Stimulated activated CD4-positive, alpha-beta T cell treated with anti-CD3 and anti-CD28 coated beads, Interleukin-2, amount 100 ng/mL, for 24 hours (primary cell): Measurements from ENCODE around the gene TSSK6.
A peak's percentile ranks its signal among the peaks of the same experiment; 100 is the strongest.

ENCODE experiments used
- DNase-seq, 2 donors: peaks; one replicate each; pipeline ENCODE4 v3.0.0-alpha.2; 2020

TSSK6 gene

GRCh38 chr19:19514881-19515641 lies at the start of gene TSSK6:
Gene TSSK6, minus strand, starts transcription at chr19:19515548. Its CDS starts 121 bp downstream, at chr19:19515427.
- DNase-seq: no peak

DNA sequence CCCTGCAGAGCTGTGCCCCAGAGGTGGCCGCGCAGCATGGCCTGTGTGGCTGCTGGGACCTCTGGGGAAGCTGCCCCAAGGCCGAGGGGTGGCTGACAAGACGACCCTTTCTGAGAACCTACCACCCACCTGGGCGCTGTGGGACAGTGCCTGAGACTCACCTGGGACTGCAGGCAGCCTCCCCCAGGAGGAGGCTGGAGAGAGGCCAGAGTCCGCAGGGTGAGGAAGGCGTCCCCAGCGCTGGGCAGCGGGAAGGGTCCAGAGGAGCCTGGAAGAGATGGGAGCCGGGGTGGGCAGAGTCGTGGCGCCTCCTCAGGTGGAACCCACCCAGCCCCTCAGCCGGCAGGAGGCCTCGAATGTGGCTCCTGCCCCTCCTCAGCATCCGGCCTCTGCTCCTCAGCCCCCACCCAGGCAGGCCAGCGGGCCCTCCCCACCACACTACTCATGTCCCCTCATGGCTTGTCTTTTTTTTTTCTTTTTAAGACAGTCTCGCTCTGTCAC lies 48.0 kb upstream of the TSSK6 start:
- DNase-seq: no peak

DNA sequence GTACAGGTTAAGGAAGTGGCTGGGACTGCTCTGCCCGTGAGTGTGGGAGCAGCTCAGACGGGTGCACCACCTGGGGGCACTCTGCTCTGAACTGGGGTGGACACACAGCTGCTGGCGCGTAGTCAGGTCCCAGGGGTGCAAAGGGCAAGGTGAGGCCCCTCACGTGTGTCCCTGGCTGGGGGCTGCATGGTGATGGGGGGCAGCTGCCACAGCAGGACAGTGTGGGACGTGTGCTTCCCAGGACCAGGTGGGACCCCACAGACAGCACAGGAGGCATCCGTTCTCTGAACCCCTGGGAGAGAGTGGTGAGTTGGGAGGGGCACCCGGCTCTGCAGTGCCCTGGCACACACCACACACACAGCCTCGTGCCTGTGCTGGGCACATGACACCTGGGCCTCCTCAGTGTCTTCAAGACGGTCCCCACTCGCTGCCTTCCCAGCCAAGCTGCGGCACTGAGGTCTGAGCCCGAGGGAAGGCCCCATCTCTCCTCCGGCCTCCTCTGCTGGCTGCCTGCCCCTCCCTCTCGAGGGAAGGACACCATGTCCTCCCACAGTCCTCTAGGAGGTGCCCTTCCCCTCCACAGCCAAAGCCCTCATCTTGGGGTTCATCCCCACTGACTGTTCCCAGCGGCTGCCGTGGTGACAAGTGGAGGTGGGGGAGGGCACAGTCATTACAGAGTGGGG lies 47.5 kb upstream of the TSSK6 start:
- peak in 1 of 2 donors; percentile 22 for DNase-seq

DNA sequence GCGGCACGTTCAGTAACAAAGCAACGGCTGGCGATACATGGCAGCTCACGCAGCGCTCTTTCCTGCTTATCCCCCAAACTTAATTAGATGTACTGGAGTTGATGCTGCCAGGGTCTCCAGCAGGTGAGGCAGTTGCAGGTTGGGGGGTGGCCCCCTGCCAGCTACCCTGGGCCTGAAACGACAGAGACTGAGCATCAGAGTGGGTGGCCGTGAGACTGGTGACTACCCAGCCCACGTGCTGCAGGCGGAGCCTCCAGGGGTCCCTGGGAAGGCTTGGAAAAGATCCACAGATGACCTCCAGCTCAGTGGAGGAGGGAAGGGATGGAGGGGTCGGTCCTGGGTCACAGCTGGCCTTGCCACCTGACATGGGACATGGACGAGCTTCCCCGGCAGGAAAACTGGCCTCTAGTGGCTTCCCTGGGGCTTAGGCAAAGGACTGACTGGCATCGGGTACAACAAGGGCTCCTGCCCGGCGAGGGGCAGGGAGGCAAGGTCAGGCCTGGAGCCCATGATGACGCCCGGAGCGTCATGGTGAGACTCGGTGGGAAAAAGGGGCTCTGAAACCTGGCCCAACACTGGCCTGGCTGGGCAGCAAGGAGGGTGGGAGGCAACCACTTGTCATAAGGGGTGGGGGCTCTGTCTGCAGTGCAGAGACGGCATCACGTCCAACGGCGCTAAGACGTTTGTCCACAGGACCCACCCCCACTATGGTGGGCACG lies 46.8 kb upstream of the TSSK6 start:
- DNase-seq: no peak

GRCh38 chr19:19559931-19560330 lies 44.6 kb upstream of the TSSK6 start:
- no peak for DNase-seq

DNA sequence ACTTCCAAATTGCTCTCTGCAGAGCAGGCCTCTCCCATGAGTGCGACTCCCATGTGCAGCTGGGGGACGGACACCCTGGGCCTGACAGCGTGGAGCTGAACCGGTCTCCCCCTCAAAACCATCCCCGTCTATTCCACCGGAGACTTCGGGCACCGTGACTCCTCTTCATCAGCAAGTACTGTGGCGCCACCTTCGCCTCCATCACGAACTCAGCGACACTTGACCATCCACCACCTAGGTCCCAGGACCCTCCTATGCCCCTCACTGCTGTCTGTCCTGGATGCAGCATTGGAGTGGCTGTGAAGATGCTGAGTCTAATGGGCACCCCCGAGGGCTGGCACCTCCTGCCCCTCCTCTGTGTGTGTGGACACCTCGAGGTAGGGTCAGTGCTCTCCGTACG lies 43.3 kb upstream of the TSSK6 start:
- DNase-seq: no peak

- DNase-seq: no peak
Observed at GRCh38 chr19:19558055-19558454, 42.7 kb upstream of the TSSK6 start.

GRCh38 chr19:19554074-19555023 lies 39.0 kb upstream of the TSSK6 start:
- DNase-seq: peak; percentile 75

DNA sequence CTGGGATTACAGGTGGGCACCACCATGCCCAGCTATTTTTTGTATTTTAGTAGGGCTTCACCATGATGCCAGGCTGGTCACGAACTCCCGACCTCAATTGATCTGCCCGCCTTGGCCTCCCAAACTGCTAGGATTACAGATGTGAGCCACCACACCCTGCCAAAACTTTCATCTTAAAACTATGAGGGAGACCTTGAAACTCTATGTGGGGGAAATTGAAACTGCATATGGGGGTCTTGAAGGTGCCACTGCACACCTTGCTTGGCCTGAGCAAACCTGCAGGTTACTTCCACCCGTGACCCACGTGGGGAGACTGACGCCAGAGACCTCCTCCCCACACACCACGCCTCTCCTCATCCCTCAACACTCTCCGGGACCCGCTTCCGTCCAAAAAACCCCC lies 38.3 kb upstream of the TSSK6 start:
- DNase-seq: no peak

DNA sequence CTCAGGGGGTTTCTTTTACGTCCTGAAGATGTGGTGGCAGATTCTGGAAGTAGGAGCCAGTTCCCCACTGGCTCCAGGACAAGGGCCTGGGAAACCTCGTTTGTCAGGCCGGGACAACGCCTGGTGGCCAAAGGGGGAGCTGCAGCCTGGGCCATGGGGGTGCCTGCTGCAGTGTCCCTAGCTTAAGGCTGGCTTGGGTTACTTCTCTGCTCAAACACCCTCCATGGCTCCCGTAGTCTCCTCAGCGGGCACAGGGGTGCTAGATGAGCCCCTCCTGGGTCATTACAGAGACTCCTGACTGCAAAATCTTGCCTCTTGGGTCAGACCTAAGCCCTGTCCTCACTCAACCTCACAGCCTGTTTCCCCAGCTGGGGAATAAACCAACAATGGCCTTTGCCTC lies 37.5 kb upstream of the TSSK6 start:
- peak; percentile 40 to 45 for DNase-seq

- DNase-seq: no peak
Observed at GRCh38 chr19:19551853-19552192, 36.5 kb upstream of the TSSK6 start.

- DNase-seq: no peak
Observed at GRCh38 chr19:19550972-19551852, 35.9 kb upstream of the TSSK6 start.

- no peak for DNase-seq
Observed at GRCh38 chr19:19550485-19550929, 35.2 kb upstream of the TSSK6 start.

DNA sequence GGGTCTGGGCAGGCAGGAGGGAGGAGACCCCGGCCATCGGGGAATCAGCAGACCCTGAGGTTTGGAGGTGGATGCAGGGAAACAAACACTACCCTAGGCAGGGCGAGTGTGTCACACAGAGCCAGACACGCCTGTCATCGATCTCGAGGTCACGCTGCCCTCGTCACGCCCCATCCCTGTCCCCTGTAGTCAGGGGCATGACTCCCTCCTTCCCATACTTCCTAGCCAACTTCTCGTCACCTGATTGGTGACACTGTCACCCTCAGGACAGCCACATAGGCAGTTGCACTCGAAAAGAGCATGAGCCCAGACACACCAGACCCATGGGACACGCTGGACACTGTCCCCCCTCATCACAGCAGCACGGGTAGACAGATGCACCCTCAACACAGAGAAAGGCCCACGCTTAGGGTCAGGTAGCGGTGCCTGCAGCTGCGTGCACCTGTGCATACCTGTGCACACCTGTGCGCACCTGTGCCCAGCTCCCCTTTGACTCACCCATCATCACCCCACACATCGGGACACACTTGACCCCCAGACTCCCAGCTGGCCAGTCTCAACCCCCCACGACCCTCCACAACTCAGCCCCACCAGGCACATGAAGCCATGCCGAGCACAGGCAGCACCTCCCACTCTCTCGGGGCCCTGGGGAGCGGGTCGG lies 34.6 kb upstream of the TSSK6 start:
- DNase-seq: no peak

DNA sequence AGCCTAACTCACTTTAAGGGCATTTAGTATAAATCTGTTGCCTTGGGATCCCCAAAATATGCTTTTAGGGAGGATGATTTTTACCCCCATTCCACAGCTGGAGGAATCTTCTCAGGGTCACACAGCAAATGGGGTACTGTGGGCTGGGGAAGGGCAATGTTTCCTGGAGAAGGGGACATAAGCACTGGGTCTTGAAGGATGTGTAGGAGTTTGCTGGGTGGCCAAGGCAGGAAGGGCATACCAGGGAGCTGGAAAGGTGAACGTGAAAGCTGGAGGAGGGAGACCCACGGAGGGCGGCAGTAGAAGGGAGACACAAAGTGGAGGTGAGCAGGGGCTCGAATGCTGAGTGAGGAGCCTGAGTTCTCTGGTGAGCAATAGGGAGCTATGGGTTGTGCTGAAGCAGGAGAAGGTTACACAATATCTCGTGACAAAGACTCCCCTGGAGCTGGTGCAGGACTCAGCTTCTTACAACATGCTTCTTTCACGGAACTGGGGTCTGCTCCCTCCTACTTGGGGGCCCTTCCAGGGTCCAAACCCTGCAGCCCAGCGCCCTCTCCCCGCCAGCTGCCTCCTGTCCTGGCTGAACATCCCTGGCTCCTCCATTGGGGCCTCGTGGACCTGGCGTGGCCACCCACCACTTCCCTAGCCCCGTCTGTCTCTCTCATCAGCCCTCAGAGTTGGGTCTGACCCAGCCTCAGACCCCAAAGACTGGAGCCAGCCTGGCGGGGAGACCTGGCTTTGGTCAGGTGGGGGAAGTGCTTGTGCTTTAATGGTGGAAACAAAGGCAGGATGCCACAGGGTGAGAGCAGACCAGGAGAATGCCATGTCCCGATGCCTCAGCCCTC lies 33.8 kb upstream of the TSSK6 start:
- no peak for DNase-seq

DNA sequence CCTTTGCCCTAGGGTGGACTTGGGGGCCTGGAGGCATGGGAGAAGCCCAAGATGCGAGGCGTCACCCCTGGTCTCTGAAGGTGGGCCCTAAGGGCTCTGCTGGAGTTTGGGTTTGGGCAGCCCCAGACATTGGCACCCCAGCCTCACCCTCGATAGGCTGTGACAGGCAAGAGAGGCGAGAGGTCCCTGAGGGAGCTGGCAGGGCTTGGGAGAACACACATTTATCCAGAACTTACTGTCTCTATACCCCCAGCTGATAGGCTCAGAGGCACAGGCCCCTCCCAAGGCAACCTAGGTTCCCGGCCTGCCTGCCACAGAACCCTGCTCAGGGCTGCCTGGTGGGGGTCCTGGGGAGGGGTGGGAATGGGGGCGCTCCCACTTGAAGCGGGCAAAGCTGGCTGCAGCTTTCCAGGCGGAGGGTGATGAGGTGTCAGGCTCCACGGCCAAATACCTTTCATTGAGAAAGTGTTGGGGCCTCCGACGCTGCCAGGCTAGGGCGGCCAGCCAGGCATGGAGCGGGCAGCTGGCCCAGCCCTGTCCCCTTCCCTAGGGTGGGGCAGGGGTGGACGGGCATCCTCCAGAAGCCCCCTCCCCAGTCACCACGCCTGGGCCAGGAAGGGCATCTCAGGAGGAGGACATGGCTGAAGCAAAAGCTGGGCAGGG lies 32.5 kb upstream of the TSSK6 start:
- DNase-seq: no peak

DNA sequence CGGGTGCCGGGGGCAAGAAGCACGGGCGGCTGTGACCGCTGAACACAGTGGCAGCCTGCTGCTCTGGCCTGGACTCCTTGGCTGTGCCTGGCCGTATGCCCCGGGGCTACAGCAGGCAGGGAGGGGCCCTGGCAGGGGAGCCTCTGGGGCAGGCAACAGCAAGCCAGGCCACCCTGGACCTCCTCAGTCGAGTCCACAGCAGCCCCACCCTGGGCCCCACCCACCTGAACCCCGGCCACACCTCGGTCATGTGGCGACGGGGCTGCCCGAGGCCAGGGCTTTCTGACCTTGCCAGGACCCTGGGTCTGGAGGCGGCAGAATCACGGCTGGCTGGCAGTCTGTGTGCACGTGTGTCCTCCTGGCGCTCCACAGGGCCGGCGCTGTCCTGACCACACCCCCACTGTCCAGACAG lies 31.4 kb upstream of the TSSK6 start:
- DNase-seq: no peak

GRCh38 chr19:19545707-19546106 lies 30.4 kb upstream of the TSSK6 start:
- no peak for DNase-seq

- no peak for DNase-seq
Observed at GRCh38 chr19:19544954-19545591, 29.7 kb upstream of the TSSK6 start.
